Measurements from ENCODE around the gene RAMP1. TPM values are rescaled to one million over a fixed set of nuclear protein-coding genes. Genes with fewer than 3 reads are reported as not detected.

Gene RAMP1
- total and polyA plus RNA-seq, 9 of the 15 experiments (the other 6 are each of a cell fraction or from before 2014, with no cell fraction given), result 0.72 to 0.77 TPM; not detected in 7

DNA sequence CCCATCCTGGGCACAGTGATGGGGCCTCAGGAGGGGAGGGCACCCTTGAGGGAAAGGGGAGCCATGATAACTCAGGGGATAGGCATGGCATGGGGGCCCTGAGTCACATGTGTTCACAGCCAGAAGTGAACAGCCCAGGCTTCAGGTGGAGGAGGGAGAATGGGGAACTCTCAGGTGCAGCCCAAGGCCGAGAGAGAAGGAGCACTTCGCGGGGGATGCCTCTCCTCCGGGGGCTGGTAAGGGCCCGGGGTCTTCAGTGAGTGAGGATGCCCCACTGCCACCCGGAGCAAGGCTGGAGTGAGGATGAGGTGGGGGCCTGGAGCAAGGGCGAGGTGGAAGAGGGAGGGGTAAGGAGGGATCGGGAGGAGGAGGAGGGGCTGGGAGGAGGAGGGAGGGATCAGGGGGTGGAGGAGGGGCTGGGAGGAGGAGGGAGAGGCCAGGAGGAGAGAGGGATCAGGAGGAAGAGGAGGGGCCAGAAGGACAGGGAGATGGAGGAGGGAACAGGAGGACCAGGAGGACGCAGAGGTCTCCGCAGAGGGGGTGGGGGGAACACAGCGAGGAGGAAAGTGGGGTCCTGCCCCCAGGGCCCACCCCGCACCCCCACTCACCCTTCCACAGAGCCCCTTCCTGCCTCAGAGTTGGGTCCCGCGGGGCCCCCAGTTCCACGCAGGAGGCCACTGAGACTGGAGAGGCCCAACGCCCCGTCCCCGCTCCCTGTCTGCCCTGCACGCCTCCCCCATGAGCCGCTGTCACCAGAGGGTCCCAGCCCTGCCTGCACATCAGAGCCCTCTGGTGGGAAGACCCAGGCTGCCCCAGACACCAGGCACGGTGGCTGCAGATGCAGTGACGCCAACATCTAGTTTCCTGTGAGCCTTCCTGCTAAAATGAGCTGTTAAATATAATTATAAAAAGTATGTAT is 42.8 kb downstream of the RAMP1 start:
- intact Hi-C loops (cut with micrococcal nuclease) (no loop called here), in situ Hi-C loops (cut with MboI) (no loop called here)
- no peaks in the 10 kb centered on the region for H3K79me2 ChIP-seq (ENCODE audit: control insufficient read depth, insufficient read depth, low read length)
- H3K4me2 ChIP-seq (ENCODE audit: insufficient read depth, low read length), result no peak overlapping the region
- ChIA-PET POLR2A (no interaction called here), CTCF (ENCODE audit: low intra/inter-chr PET ratio) (no interaction called here)
- no peak overlapping the region for H3K9ac ChIP-seq (ENCODE audit: insufficient read depth in 1 of 2, low read depth in 2 of 2, low read length in 2 of 2)
- no peaks in the 10 kb centered on the region for H3K9me3 ChIP-seq (replicated peaks; ENCODE audit: control insufficient read depth, insufficient read depth, low read depth, low read length)
- H3K9me1 ChIP-seq (ENCODE audit: control insufficient read depth, insufficient read depth, low read length), result no peaks in the 10 kb centered on the region
- no peaks in the 10 kb centered on the region for H3K27me3 ChIP-seq (ENCODE audit: control insufficient read depth in 2 of 2, insufficient read depth in 2 of 2, low read length in 2 of 2)
- no TSS peak for BruUV-seq (replicated peaks)
- H3K36me3 ChIP-seq (ENCODE audit: control insufficient read depth, insufficient read depth, low read length), result no peaks in the 10 kb centered on the region
- FAIRE-seq, result no peak
- no peak overlapping the region for H3K27ac ChIP-seq (ENCODE audit: extremely low read depth, low read depth, low read length)
- peak; percentile 54 for ATAC-seq
- no peak overlapping the region for H3K4me3 ChIP-seq
- no peaks in the 10 kb centered on the region; the same call in 1 of the 2 replicates for H4K20me1 ChIP-seq (replicated peaks; ENCODE audit: control insufficient read depth, insufficient read depth, low read length)
- TF ChIP-seq, protein P1, sequence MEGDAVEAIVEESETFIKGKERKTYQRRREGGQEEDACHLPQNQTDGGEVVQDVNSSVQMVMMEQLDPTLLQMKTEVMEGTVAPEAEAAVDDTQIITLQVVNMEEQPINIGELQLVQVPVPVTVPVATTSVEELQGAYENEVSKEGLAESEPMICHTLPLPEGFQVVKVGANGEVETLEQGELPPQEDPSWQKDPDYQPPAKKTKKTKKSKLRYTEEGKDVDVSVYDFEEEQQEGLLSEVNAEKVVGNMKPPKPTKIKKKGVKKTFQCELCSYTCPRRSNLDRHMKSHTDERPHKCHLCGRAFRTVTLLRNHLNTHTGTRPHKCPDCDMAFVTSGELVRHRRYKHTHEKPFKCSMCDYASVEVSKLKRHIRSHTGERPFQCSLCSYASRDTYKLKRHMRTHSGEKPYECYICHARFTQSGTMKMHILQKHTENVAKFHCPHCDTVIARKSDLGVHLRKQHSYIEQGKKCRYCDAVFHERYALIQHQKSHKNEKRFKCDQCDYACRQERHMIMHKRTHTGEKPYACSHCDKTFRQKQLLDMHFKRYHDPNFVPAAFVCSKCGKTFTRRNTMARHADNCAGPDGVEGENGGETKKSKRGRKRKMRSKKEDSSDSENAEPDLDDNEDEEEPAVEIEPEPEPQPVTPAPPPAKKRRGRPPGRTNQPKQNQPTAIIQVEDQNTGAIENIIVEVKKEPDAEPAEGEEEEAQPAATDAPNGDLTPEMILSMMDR (IDR thresholded peaks at IDR 0.05 in 2 of 3, conservative IDR thresholded peaks at IDR 0.05 in 1 of 3; ENCODE audit: insufficient read depth in 2 of 3, low read depth in 1 of 3, low read length in 3 of 3), result peak in 1 of 3 experiments; percentile 24; a peak in 1 of 6 replicates
- TF ChIP-seq, protein P2, sequence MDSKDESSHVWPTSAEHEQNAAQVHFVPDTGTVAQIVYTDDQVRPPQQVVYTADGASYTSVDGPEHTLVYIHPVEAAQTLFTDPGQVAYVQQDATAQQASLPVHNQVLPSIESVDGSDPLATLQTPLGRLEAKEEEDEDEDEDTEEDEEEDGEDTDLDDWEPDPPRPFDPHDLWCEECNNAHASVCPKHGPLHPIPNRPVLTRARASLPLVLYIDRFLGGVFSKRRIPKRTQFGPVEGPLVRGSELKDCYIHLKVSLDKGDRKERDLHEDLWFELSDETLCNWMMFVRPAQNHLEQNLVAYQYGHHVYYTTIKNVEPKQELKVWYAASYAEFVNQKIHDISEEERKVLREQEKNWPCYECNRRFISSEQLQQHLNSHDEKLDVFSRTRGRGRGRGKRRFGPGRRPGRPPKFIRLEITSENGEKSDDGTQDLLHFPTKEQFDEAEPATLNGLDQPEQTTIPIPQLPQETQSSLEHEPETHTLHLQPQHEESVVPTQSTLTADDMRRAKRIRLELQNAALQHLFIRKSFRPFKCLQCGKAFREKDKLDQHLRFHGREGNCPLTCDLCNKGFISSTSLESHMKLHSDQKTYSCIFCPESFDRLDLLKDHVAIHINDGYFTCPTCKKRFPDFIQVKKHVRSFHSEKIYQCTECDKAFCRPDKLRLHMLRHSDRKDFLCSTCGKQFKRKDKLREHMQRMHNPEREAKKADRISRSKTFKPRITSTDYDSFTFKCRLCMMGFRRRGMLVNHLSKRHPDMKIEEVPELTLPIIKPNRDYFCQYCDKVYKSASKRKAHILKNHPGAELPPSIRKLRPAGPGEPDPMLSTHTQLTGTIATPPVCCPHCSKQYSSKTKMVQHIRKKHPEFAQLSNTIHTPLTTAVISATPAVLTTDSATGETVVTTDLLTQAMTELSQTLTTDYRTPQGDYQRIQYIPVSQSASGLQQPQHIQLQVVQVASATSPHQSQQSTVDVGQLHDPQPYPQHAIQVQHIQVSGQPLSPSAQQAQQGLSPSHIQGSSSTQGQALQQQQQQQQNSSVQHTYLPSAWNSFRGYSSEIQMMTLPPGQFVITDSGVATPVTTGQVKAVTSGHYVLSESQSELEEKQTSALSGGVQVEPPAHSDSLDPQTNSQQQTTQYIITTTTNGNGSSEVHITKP (IDR thresholded peaks at IDR 0.05; ENCODE audit: partially characterized antibody), result no peak
- TF ChIP-seq ZNF263 (CRISPR knock-in tag; IDR thresholded peaks at IDR 0.05; ENCODE audit: borderline replicate concordance), result peak; percentile 83
- peaks cover 3 to 10% of the 10 kb centered on the region in 2 experiments; a peak in 3 of 5 replicates for H3K4me1 ChIP-seq (replicated peaks in 1 of 2; ENCODE audit: control insufficient read depth in 2 of 2, insufficient read depth in 2 of 2, low read length in 2 of 2)
- H2AFZ ChIP-seq (ENCODE audit: low read depth, low read length), result no peak overlapping the region
- 40% methylated on average over 7 of the region's 22 CpGs for WGBS (ENCODE audit: insufficient coverage, low coverage, missing lambda C conversion rate)
- DNase-seq (ENCODE audit: extremely low read depth in 1 of 4, low spot score in 3 of 4), result no peak
